ENCODE data around the gene KRTAP9-6. TPM values are rescaled to one million over a fixed set of nuclear protein-coding genes. Genes with fewer than 3 reads are reported as not detected.

Gene KRTAP9-6
- total and polyA plus RNA-seq, 8 donors: not detected

DNA sequence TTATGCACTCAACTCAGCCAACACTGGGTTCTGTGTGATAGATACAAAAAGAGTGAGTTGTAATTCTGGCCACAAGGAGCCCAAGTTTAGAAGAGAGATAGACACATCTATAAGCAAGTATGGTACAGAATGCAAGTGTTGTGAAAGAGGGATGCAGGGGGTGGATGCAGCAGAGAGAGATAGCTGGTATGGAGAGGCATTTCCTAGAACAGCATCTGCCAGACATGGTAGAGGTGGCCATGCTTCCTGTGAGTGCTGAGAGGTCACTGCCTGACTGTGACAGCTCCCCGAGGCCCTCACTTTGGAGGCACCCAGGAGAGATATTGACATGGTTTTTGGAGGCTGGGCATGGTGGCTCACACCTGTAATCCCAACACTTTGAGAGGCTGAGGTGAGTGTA, 45.9 kb downstream of the KRTAP9-6 start:
- 61 to 80% methylated on average over 1 of the region's 1 CpG for WGBS, 2 donors
- TF ChIP-seq, protein P1, sequence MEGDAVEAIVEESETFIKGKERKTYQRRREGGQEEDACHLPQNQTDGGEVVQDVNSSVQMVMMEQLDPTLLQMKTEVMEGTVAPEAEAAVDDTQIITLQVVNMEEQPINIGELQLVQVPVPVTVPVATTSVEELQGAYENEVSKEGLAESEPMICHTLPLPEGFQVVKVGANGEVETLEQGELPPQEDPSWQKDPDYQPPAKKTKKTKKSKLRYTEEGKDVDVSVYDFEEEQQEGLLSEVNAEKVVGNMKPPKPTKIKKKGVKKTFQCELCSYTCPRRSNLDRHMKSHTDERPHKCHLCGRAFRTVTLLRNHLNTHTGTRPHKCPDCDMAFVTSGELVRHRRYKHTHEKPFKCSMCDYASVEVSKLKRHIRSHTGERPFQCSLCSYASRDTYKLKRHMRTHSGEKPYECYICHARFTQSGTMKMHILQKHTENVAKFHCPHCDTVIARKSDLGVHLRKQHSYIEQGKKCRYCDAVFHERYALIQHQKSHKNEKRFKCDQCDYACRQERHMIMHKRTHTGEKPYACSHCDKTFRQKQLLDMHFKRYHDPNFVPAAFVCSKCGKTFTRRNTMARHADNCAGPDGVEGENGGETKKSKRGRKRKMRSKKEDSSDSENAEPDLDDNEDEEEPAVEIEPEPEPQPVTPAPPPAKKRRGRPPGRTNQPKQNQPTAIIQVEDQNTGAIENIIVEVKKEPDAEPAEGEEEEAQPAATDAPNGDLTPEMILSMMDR (IDR thresholded peaks at IDR 0.05): no peak

DNA sequence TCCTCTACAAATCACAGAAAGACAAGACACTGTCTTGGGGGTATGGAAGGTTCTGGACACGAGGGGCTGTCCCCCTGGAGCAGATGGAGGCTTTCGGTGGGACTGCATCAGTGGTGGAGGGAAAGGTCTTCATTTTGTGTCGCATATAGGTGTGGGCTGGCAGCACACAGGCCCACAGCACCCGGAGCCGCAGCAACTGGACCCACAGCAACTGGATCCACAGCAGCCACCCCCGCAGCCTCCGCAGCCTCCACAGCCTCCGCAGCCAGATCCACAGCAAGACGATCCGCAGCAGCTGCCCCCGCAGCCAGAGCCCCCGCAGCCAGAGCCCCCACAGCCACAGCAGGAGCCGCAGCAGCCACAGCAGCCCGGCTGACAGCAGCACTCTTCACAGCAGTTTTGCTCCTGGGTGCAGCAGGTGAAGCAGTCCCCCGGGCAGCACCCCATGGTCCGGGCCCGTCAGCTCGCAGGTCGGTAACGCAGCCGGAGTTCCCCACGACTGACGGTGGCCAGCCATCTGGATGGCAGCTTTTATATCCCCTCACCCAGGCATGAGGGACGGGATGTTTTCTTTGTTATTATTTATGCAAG, 50.1 kb downstream of the KRTAP9-6 start, which contains the start of gene KRTAP17-1:
TSS of gene KRTAP17-1 (minus strand) at position 507 of the 591 bp plus-strand sequence. CDS start at position 447, 60 bp downstream.
- no peaks in the 10 kb centered on the region for H3K4me1 ChIP-seq
- TF ChIP-seq, protein P1 (IDR thresholded peaks at IDR 0.05): no peak
- FAIRE-seq (no peak), ATAC-seq (no peak), DNase-seq (peak in 1 of 6 donors; percentile 27)
- 63 to 71% methylated on average over 24 of the region's 24 CpGs for WGBS, 2 donors
- no peak within 1 kb of the TSS for H3K4me3 ChIP-seq
- H3K27ac ChIP-seq: no peak within 1 kb of the TSS
- H3K27me3 ChIP-seq: no peaks in the 10 kb centered on the region
- H3K9me3 ChIP-seq: no peaks in the 10 kb centered on the region
- no peaks in the 10 kb centered on the region for H3K36me3 ChIP-seq
- intact Hi-C loops (cut with DNase I): no loop called here

More for the DNA sequence above, 45.9 kb downstream of the KRTAP9-6 start:
- Histone ChIP-seq H3K36me3 (no peaks in the 10 kb centered on the region), H3K4me1 (no peaks in the 10 kb centered on the region), H3K9me3 (no peaks in the 10 kb centered on the region), H3K4me3 (no peak overlapping the region), H3K27me3 (no peaks in the 10 kb centered on the region), H3K27ac (no peak overlapping the region)
- DNase-seq: no peak
- ATAC-seq: no peak
- intact Hi-C loops (cut with DNase I): no loop called here
- no peak for FAIRE-seq

Other genes starting within 250 kb of the KRTAP9-6 start
Only the 30 nearest of the 40 such genes appear.
- gene KRTAP2-4, start 199.5 kb upstream of the KRTAP9-6 start, total RNA-seq: not detected
- not detected for gene KRTAP2-4, start 199.5 kb upstream of the KRTAP9-6 start, polyA plus RNA-seq
- not detected for gene KRTAP4-7, start 181.2 kb upstream of the KRTAP9-6 start, total RNA-seq
- not detected for gene KRTAP4-7, start 181.2 kb upstream of the KRTAP9-6 start, polyA plus RNA-seq
- gene KRTAP4-8, start 167.2 kb upstream of the KRTAP9-6 start, total RNA-seq: not detected
- gene KRTAP4-8, start 167.2 kb upstream of the KRTAP9-6 start, polyA plus RNA-seq: not detected
- gene KRTAP4-16, start 163.2 kb upstream of the KRTAP9-6 start, total RNA-seq: not detected
- not detected for gene KRTAP4-16, start 163.2 kb upstream of the KRTAP9-6 start, polyA plus RNA-seq
- gene KRTAP4-9, start 160.0 kb upstream of the KRTAP9-6 start, total RNA-seq: not detected
- not detected for gene KRTAP4-9, start 160.0 kb upstream of the KRTAP9-6 start, polyA plus RNA-seq
- gene KRTAP4-11, start 147.0 kb upstream of the KRTAP9-6 start, total RNA-seq: not detected
- not detected for gene KRTAP4-11, start 147.0 kb upstream of the KRTAP9-6 start, polyA plus RNA-seq
- not detected for gene KRTAP4-12, start 141.2 kb upstream of the KRTAP9-6 start, total RNA-seq
- not detected for gene KRTAP4-12, start 141.2 kb upstream of the KRTAP9-6 start, polyA plus RNA-seq
- gene KRTAP4-6, start 124.8 kb upstream of the KRTAP9-6 start, total RNA-seq: not detected
- gene KRTAP4-6, start 124.8 kb upstream of the KRTAP9-6 start, polyA plus RNA-seq: not detected
- not detected for gene KRTAP4-5, start 115.6 kb upstream of the KRTAP9-6 start, total RNA-seq
- not detected for gene KRTAP4-5, start 115.6 kb upstream of the KRTAP9-6 start, polyA plus RNA-seq
- gene KRTAP4-4, start 104.6 kb upstream of the KRTAP9-6 start, total RNA-seq: not detected
- gene KRTAP4-4, start 104.6 kb upstream of the KRTAP9-6 start, polyA plus RNA-seq: not detected
- not detected for gene KRTAP4-3, start 97.2 kb upstream of the KRTAP9-6 start, total RNA-seq
- not detected for gene KRTAP4-3, start 97.2 kb upstream of the KRTAP9-6 start, polyA plus RNA-seq
- gene KRTAP4-2, start 87.2 kb upstream of the KRTAP9-6 start, total RNA-seq: not detected
- not detected for gene KRTAP4-2, start 87.2 kb upstream of the KRTAP9-6 start, polyA plus RNA-seq
- gene KRTAP4-1, start 80.5 kb upstream of the KRTAP9-6 start, total RNA-seq: not detected
- not detected for gene KRTAP4-1, start 80.5 kb upstream of the KRTAP9-6 start, polyA plus RNA-seq
- gene KRTAP9-1, start 75.5 kb upstream of the KRTAP9-6 start, total RNA-seq: not detected
- gene KRTAP9-1, start 75.5 kb upstream of the KRTAP9-6 start, polyA plus RNA-seq: not detected
- not detected for gene KRTAP9-2, start 38.7 kb upstream of the KRTAP9-6 start, total RNA-seq
- not detected for gene KRTAP9-2, start 38.7 kb upstream of the KRTAP9-6 start, polyA plus RNA-seq
- not detected for gene KRTAP9-3, start 32.9 kb upstream of the KRTAP9-6 start, total RNA-seq
- gene KRTAP9-3, start 32.9 kb upstream of the KRTAP9-6 start, polyA plus RNA-seq: not detected
- not detected for gene KRTAP9-8, start 27.4 kb upstream of the KRTAP9-6 start, total RNA-seq
- not detected for gene KRTAP9-8, start 27.4 kb upstream of the KRTAP9-6 start, polyA plus RNA-seq
- not detected for gene KRTAP9-4, start 15.7 kb upstream of the KRTAP9-6 start, total RNA-seq
- gene KRTAP9-4, start 15.7 kb upstream of the KRTAP9-6 start, polyA plus RNA-seq: not detected
- gene KRTAP9-9, start 10.0 kb upstream of the KRTAP9-6 start, total RNA-seq: not detected
- gene KRTAP9-9, start 10.0 kb upstream of the KRTAP9-6 start, polyA plus RNA-seq: not detected
- not detected for gene KRTAP9-7, start 10.3 kb downstream of the KRTAP9-6 start, total RNA-seq
- not detected for gene KRTAP9-7, start 10.3 kb downstream of the KRTAP9-6 start, polyA plus RNA-seq
- gene KRTAP29-1, start 37.5 kb downstream of the KRTAP9-6 start, total RNA-seq: not detected
- not detected for gene KRTAP29-1, start 37.5 kb downstream of the KRTAP9-6 start, polyA plus RNA-seq
- not detected for gene KRTAP16-1, start 43.9 kb downstream of the KRTAP9-6 start, total RNA-seq
- gene KRTAP16-1, start 43.9 kb downstream of the KRTAP9-6 start, polyA plus RNA-seq: not detected
- gene KRTAP17-1, start 50.3 kb downstream of the KRTAP9-6 start, total RNA-seq: not detected
- not detected for gene KRTAP17-1, start 50.3 kb downstream of the KRTAP9-6 start, polyA plus RNA-seq
- gene KRT33A, start 85.5 kb downstream of the KRTAP9-6 start, total RNA-seq: not detected
- not detected for gene KRT33A, start 85.5 kb downstream of the KRTAP9-6 start, polyA plus RNA-seq
- gene KRT33B, start 104.4 kb downstream of the KRTAP9-6 start, total RNA-seq: not detected
- not detected for gene KRT33B, start 104.4 kb downstream of the KRTAP9-6 start, polyA plus RNA-seq
- gene KRT34, start 116.9 kb downstream of the KRTAP9-6 start, total RNA-seq: not detected
- gene KRT34, start 116.9 kb downstream of the KRTAP9-6 start, polyA plus RNA-seq: not detected
- not detected for gene KRT31, start 132.2 kb downstream of the KRTAP9-6 start, total RNA-seq
- not detected for gene KRT31, start 132.2 kb downstream of the KRTAP9-6 start, polyA plus RNA-seq
- gene KRT37, start 159.2 kb downstream of the KRTAP9-6 start, total RNA-seq: not detected
- gene KRT37, start 159.2 kb downstream of the KRTAP9-6 start, polyA plus RNA-seq: not detected
- not detected for gene KRT38, start 175.6 kb downstream of the KRTAP9-6 start, total RNA-seq
- gene KRT38, start 175.6 kb downstream of the KRTAP9-6 start, polyA plus RNA-seq: not detected
- gene KRT32, start 202.0 kb downstream of the KRTAP9-6 start, total RNA-seq: not detected
- under 1 TPM in 1 of 2 donors, not detected in 1; 0.05 TPM for gene KRT32, start 202.0 kb downstream of the KRTAP9-6 start, polyA plus RNA-seq

All from pancreas (tissue), 10 donors.